ENCODE measurements around the gene VMAC. TPM values are rescaled to one million over a fixed set of nuclear protein-coding genes. Genes with fewer than 3 reads are reported as not detected.

The VMAC gene
- polyA plus RNA-seq, 2 of the 4 experiments (the other 2 are of a cell fraction), result 1.1 to 1.6 TPM

- peak; percentile 87 for TF ChIP-seq REST (IDR thresholded peaks at IDR 0.05)
- TF ChIP-seq EP300 (IDR thresholded peaks at IDR 0.05), result no peak
- no peak for TF ChIP-seq ATOH8 (CRISPR knock-in tag; IDR thresholded peaks at IDR 0.05; ENCODE audit: low read depth)
- TF ChIP-seq ZFP36 (IDR thresholded peaks at IDR 0.05; ENCODE audit: borderline replicate concordance, partially characterized antibody), result no peak
- no peak for TF ChIP-seq ESRRA (IDR thresholded peaks at IDR 0.05; ENCODE audit: borderline replicate concordance, low read length)
- no peak for TF ChIP-seq SREBF2 (IDR thresholded peaks at IDR 0.05)
- no peak for TF ChIP-seq EHF (CRISPR knock-in tag; IDR thresholded peaks at IDR 0.05)
- no peak for TF ChIP-seq HEYL (CRISPR knock-in tag; IDR thresholded peaks at IDR 0.05)
- no peak for TF ChIP-seq ZSCAN20 (CRISPR knock-in tag; IDR thresholded peaks at IDR 0.05)
- 0 out of 3 replicates have a peak, but pooled peaks have one; percentile 38 for TF ChIP-seq BCL3 (IDR thresholded peaks at IDR 0.05)
- TF ChIP-seq MYC (IDR thresholded peaks at IDR 0.05; ENCODE audit: borderline replicate concordance, low read length), result peak; percentile 94
- TF ChIP-seq GATA3 (IDR thresholded peaks at IDR 0.05; ENCODE audit: borderline replicate concordance), result peak; percentile 59; the same call in 1 of the 2 replicates
- no peak for TF ChIP-seq FOSL2 (IDR thresholded peaks at IDR 0.05)
- no peak for TF ChIP-seq FOSL2 (CRISPR knock-in tag; IDR thresholded peaks at IDR 0.05)
- peak; percentile 66; the same call in 1 of the 2 replicates for TF ChIP-seq POLR2A (IDR thresholded peaks at IDR 0.05; ENCODE audit: low read length)
- no peak for TF ChIP-seq JUNB (IDR thresholded peaks at IDR 0.05)
- no peak for TF ChIP-seq NPAS2 (CRISPR knock-in tag; IDR thresholded peaks at IDR 0.05; ENCODE audit: borderline replicate concordance)
- peak in 1 of 2 experiments; percentile 23; a peak in 1 of 4 replicates for TF ChIP-seq CEBPB (IDR thresholded peaks at IDR 0.05)
- TF ChIP-seq HOXB5 (CRISPR knock-in tag; IDR thresholded peaks at IDR 0.05), result no peak
- TF ChIP-seq TFCP2L1 (CRISPR knock-in tag; IDR thresholded peaks at IDR 0.05), result no peak
- peak; percentile 88; the same call in 1 of the 2 replicates for TF ChIP-seq PHF8 (IDR thresholded peaks at IDR 0.05; ENCODE audit: borderline replicate concordance, low read depth)
- TF ChIP-seq FOXS1 (CRISPR knock-in tag; IDR thresholded peaks at IDR 0.05), result no peak
- TF ChIP-seq RAD21 (conservative IDR thresholded peaks at IDR 0.05 in 1 of 2, IDR thresholded peaks at IDR 0.05 in 1 of 2), result no peak
- no peak for TF ChIP-seq ELK1 (IDR thresholded peaks at IDR 0.05; ENCODE audit: low read depth, low read length)
- no peak for TF ChIP-seq HMGXB4 (CRISPR knock-in tag; IDR thresholded peaks at IDR 0.05; ENCODE audit: borderline replicate concordance)
- no peak for TF ChIP-seq HES2 (IDR thresholded peaks at IDR 0.05)
- no peak for TF ChIP-seq MAFK (IDR thresholded peaks at IDR 0.05; ENCODE audit: partially characterized antibody)
- TF ChIP-seq NR3C1 (IDR thresholded peaks at IDR 0.05), result no peak
- TF ChIP-seq MAX (IDR thresholded peaks at IDR 0.05), result peak; percentile 96
- TF ChIP-seq KDM5A (IDR thresholded peaks at IDR 0.05), result 0 out of 2 replicates have a peak, but pooled peaks have one; percentile 45
- TF ChIP-seq HDAC2 (IDR thresholded peaks at IDR 0.05), result no peak
- TF ChIP-seq CBX2 (IDR thresholded peaks at IDR 0.05; ENCODE audit: borderline replicate concordance, low read depth), result no peak
- no peak for TF ChIP-seq SMC3 (IDR thresholded peaks at IDR 0.05)
Observed at GRCh38 chr19:5903624-5904351, 884 bp upstream of the VMAC start, which contains the start of gene NDUFA11 (continued).
